ENCODE results near the gene PTPN14. TPM values are rescaled to one million over a fixed set of nuclear protein-coding genes. Genes with fewer than 3 reads are reported as not detected.
"Not testable (repeated sequence)": the region's sequence is repeated elsewhere in the genome, so short reads cannot be mapped to it uniquely, and the experiment has no call there.

Gene PTPN14
- total RNA-seq, 1 experiment from 2014 or later, result 27.4 TPM

GRCh38 chr1:214541693-214542092 is 9.7 kb downstream of the PTPN14 start:
- DNase-seq (ENCODE audit: low read depth), result no peak

- DNase-seq (ENCODE audit: low read depth), result no peak
Measured at GRCh38 chr1:214541206-214541605, 10.2 kb downstream of the PTPN14 start.

- no peak for DNase-seq (ENCODE audit: low read depth)
Measured at GRCh38 chr1:214540324-214540723, 11.1 kb downstream of the PTPN14 start.

- DNase-seq (ENCODE audit: low read depth), result no peak
Measured at GRCh38 chr1:214538496-214538895, 12.9 kb downstream of the PTPN14 start.

- DNase-seq (ENCODE audit: low read depth), result no peak
Measured at GRCh38 chr1:214537872-214538473, 13.4 kb downstream of the PTPN14 start.

GRCh38 chr1:214537219-214537618 is 14.2 kb downstream of the PTPN14 start:
- peak; percentile 62 for DNase-seq (ENCODE audit: low read depth)

- DNase-seq (ENCODE audit: low read depth), result no peak
Measured at GRCh38 chr1:214532070-214532469, 19.3 kb downstream of the PTPN14 start.

GRCh38 chr1:214525535-214526019 is 25.8 kb downstream of the PTPN14 start:
- DNase-seq (ENCODE audit: low read depth), result peak; percentile 97

- no peak for DNase-seq (ENCODE audit: low read depth)
Measured at GRCh38 chr1:214524824-214525223, 26.6 kb downstream of the PTPN14 start.

GRCh38 chr1:214523124-214523824 is 28.1 kb downstream of the PTPN14 start:
- no peak for DNase-seq (ENCODE audit: low read depth)

GRCh38 chr1:214521458-214521857 is 29.9 kb downstream of the PTPN14 start:
- not testable (repeated sequence) for DNase-seq (ENCODE audit: low read depth)

GRCh38 chr1:214520544-214521165 is 30.7 kb downstream of the PTPN14 start:
- DNase-seq (ENCODE audit: low read depth), result peak; percentile 60

GRCh38 chr1:214518361-214518760 is 33.0 kb downstream of the PTPN14 start:
- DNase-seq (ENCODE audit: low read depth), result peak; percentile 40

- no peak for DNase-seq (ENCODE audit: low read depth)
Measured at GRCh38 chr1:214516434-214517326, 34.7 kb downstream of the PTPN14 start.

GRCh38 chr1:214515544-214516433 is 35.6 kb downstream of the PTPN14 start:
- DNase-seq (ENCODE audit: low read depth), result no peak

- DNase-seq (ENCODE audit: low read depth), result no peak
Measured at GRCh38 chr1:214514819-214515383, 36.5 kb downstream of the PTPN14 start.

GRCh38 chr1:214514032-214514818 is 37.2 kb downstream of the PTPN14 start:
- DNase-seq (ENCODE audit: low read depth), result peak; percentile 92

GRCh38 chr1:214513394-214513793 is 38.0 kb downstream of the PTPN14 start:
- peak; percentile 48 for DNase-seq (ENCODE audit: low read depth)

- DNase-seq (ENCODE audit: low read depth), result no peak
Measured at GRCh38 chr1:214511639-214511998, 39.8 kb downstream of the PTPN14 start.

All from M059J (cell line).